Esophagus squamous epithelium (tissue), 4 donors: ENCODE results near the gene OR10S1.

ENCODE experiments used
- POLR2A ChIP-seq, 4 donors: fragments of 450-650 bp; IDR thresholded peaks; one replicate each; pipeline ENCODE4 v1.6.1; 2017; ENCODE audit warnings: antibody characterized with exemption in 4 of 4, mild to moderate bottlenecking in 4 of 4, moderate library complexity in 3 of 4
- TF ChIP-seq, protein P1 (sequence below), 6 experiments: fragments of 450-650 bp in 4 of 6; fragments of 200-600 bp in 2 of 6; sonication (generic) in 2 of 6; IDR thresholded peaks; one replicate each; pipeline ENCODE4 v1.5.1; 2016 to 2019; ENCODE audit warnings: antibody characterized with exemption in 6 of 6, mild to moderate bottlenecking in 4 of 6, moderate library complexity in 4 of 6

DNA sequence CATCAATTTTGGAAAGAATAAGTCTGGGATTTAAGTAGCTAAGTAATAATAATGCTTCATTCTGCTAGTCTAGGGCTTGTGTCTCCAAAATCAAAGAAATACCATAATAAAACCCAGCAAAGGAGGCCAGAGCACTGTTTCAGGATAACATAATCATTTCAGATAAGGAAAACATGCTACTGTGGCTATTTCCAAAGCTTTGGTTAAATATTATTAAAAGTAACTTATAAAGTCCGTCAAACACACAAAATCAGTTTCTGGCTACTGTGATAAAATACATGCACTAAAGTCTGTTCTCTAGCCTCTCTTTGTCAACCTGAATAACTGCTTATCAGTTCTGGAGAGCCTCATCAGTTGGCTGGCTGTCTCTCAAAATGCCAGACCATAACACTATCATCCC is 32.4 kb downstream of the OR10S1 start:
- TF ChIP-seq, protein P1, sequence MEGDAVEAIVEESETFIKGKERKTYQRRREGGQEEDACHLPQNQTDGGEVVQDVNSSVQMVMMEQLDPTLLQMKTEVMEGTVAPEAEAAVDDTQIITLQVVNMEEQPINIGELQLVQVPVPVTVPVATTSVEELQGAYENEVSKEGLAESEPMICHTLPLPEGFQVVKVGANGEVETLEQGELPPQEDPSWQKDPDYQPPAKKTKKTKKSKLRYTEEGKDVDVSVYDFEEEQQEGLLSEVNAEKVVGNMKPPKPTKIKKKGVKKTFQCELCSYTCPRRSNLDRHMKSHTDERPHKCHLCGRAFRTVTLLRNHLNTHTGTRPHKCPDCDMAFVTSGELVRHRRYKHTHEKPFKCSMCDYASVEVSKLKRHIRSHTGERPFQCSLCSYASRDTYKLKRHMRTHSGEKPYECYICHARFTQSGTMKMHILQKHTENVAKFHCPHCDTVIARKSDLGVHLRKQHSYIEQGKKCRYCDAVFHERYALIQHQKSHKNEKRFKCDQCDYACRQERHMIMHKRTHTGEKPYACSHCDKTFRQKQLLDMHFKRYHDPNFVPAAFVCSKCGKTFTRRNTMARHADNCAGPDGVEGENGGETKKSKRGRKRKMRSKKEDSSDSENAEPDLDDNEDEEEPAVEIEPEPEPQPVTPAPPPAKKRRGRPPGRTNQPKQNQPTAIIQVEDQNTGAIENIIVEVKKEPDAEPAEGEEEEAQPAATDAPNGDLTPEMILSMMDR (IDR thresholded peaks at IDR 0.05) = no peak
- TF ChIP-seq POLR2A (IDR thresholded peaks at IDR 0.05) = no peak
